LNCaP clone FGC (cell line): Measurements from ENCODE around the gene TM9SF1.
A peak's percentile ranks its signal among the peaks of the same experiment; 100 is the strongest.

Experiments used
- DNase-seq: peaks from one replicate; pipeline ENCODE4 v3.0.0-alpha.2; 2011; ENCODE audit warnings: low read depth
- H3K4me3 ChIP-seq: 2 replicates; pipeline ENCODE4 v1.5.1; 2011; ENCODE audit warnings: mild to moderate bottlenecking, low read depth, low read length, control low read depth
- CTCF ChIP-seq: IDR thresholded peaks from 2 replicates; pipeline ENCODE4 v1.5.1; 2012; ENCODE audit warnings: mild to moderate bottlenecking; ENCODE audit not compliant: control insufficient read depth, insufficient read depth; ENCODE audit errors: extremely low read depth

TM9SF1 gene

DNA sequence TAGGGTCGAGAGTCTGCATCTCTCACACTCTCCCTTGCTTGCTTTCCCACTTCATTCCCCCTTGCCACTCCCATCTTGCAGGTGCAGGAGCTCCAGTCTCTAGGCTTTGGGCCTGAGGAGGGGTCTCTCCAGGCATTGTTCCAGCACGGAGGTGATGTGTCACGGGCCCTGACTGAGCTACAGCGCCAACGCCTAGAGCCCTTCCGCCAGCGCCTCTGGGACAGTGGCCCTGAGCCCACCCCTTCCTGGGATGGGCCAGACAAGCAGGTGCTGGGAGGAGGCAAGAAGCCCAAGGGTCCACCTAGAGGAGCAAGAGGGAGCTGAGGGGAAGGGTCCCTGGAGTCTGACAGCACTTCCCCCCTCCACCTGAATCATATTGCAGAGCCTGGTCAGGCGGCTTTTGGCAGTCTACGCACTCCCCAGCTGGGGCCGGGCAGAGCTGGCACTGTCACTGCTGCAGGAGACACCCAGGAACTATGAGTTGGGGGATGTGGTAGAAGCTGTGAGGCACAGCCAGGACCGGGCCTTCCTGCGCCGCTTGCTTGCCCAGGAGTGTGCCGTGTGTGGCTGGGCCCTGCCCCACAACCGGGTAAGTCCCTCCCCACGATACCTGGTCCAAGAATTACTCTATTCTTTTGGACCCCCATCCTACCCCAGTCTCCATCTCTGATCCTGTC, 43.7 kb downstream of the TM9SF1 start:
- TF ChIP-seq CTCF, result no peak
- no peak for DNase-seq
- H3K4me3 ChIP-seq, result no peak overlapping the region

DNA sequence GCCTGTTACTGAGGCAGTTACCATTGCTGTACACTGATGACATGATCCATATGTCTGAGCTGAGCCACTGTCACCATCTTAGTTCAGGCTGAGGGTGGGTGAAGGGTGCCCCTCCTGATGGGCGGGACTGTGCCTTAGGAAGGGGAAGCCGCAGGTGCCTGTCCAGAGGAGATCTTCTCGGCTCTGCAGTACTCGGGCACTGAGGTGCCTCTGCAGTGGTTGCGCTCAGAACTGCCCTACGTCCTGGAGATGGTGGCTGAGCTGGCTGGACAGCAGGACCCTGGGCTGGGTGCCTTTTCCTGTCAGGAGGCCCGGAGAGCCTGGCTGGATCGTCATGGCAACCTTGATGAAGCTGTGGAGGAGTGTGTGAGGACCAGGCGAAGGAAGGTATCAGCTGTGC, 44.2 kb downstream of the TM9SF1 start:
- DNase-seq, result no peak
- H3K4me3 ChIP-seq, result no peak overlapping the region
- no peak for TF ChIP-seq CTCF

DNA sequence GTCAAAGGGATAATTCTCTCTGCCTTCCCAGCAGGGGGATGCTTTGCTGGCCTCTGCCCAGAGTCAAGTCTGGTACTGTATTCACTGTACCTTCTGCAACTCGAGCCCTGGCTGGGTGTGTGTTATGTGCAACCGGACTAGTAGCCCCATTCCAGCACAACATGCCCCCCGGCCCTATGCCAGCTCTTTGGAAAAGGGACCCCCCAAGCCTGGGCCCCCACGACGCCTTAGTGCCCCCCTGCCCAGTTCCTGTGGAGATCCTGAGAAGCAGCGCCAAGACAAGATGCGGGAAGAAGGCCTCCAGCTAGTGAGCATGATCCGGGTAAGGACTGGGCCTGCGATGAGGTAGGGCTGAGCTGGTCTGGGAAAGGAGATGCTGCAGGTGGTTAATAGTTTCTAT, 44.7 kb downstream of the TM9SF1 start:
- no peak for DNase-seq
- H3K4me3 ChIP-seq, result no peak overlapping the region
- TF ChIP-seq CTCF, result no peak

DNA sequence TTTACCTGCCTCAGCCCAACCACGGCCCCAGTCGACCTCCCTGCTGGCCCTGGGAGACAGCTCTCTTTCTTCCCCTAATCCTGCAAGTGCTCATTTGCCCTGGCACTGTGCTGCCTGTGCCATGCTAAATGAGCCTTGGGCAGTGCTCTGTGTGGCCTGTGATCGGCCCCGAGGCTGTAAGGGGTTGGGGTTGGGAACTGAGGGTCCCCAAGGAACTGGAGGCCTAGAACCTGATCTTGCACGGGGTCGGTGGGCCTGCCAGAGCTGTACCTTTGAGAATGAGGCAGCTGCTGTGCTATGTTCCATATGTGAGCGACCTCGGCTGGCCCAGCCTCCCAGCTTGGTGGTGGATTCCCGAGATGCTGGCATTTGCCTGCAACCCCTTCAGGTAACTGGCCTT, 45.2 kb downstream of the TM9SF1 start:
- DNase-seq, result no peak
- no peak overlapping the region for H3K4me3 ChIP-seq
- no peak for TF ChIP-seq CTCF

GRCh38 chr14:24149302-24149969, 45.8 kb downstream of the TM9SF1 start:
- DNase-seq, result no peak
- H3K4me3 ChIP-seq, result no peak overlapping the region
- TF ChIP-seq CTCF, result no peak

DNA sequence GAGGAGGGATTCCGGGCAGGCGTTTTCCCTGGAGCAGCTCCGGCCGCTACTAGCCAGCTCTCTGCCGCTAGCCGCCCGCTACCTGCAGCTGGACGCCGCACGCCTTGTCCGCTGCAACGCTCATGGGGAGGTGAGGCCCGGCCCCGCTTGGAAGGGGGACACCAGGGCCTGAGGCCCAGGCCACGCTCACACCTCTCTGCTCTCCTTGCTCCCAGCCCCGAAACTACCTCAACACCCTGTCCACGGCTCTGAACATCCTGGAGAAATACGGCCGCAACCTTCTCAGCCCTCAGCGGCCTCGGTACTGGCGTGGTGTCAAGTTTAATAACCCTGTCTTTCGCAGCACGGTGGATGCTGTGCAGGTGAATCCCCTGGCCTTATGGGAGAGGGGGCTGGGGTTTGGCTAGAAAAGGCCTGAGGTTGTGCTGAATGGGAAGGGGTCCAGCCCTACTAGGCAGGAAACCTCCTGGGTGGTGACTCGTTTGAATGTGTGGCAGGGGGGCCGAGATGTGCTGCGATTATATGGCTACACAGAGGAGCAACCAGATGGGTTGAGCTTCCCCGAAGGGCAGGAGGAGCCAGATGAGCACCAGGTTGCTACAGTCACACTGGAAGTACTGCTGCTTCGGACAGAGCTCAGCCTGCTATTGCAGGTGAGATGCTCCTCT, 47.3 kb downstream of the TM9SF1 start:
- no peak for DNase-seq
- H3K4me3 ChIP-seq, result peak overlapping the region; percentile 98
- TF ChIP-seq CTCF, result no peak
